ENCODE results near the gene SERTAD4. TPM values are rescaled to one million over a fixed set of nuclear protein-coding genes. Genes with fewer than 3 reads are reported as not detected.
A peak's percentile ranks its signal among the peaks of the same experiment; 100 is the strongest.
"Not testable (repeated sequence)": the region's sequence is repeated elsewhere in the genome, so short reads cannot be mapped to it uniquely, and the experiment has no call there.

The SERTAD4 gene
- 0.20 and 0.30 TPM in 2 replicates for total RNA-seq (2014; rRNA removed; shearing (Covaris generic))

GRCh38 chr1:210232511-210233215, at the start of gene SERTAD4:
SERTAD4 (plus strand) TSS chr1:210232796; CDS start chr1:210237961, 5,165 bp downstream.
- peak; percentile 26 to 46 for DNase-seq
- Histone ChIP-seq H3K4me3 (peak within 1 kb of the TSS; percentile 50), H3K27ac (no peak within 1 kb of the TSS), H3K27me3 (peaks cover 48% of the 10 kb centered on the region), H3K36me3 (no peaks in the 10 kb centered on the region), H3K9me3 (replicated peaks) (0 out of 2 replicates have a peak, but pooled peaks cover 6% of the 10 kb centered on the region), H3K4me1 (peaks cover 2% of the 10 kb centered on the region; the same call in 1 of the 2 replicates)

- Histone ChIP-seq H3K27ac (no peak overlapping the region), H3K9me3 (replicated peaks) (0 out of 2 replicates have a peak, but pooled peaks cover 8% of the 10 kb centered on the region), H3K27me3 (peaks cover 12% of the 10 kb centered on the region), H3K4me1 (peaks cover 6% of the 10 kb centered on the region; the same call in 1 of the 2 replicates), H3K36me3 (no peaks in the 10 kb centered on the region), H3K4me3 (no peak overlapping the region)
- no peak for DNase-seq
Measured at GRCh38 chr1:210185063-210185462, 47.5 kb upstream of the SERTAD4 start.

- peak; percentile 26 to 36 for DNase-seq
- H3K36me3 ChIP-seq; H3K9me3 ChIP-seq (replicated peaks); H3K4me1 ChIP-seq; H3K4me3 ChIP-seq; H3K27ac ChIP-seq: not testable (repeated sequence)
- peaks cover 12% of the 10 kb centered on the region for H3K27me3 ChIP-seq
Measured at GRCh38 chr1:210187849-210188606, 44.6 kb upstream of the SERTAD4 start.

GRCh38 chr1:210189426-210189825, 43.2 kb upstream of the SERTAD4 start:
- no peak for DNase-seq
- Histone ChIP-seq H3K27me3 (peaks cover 4% of the 10 kb centered on the region), H3K27ac (no peak overlapping the region), H3K4me1 (peaks cover 6% of the 10 kb centered on the region; the same call in 1 of the 2 replicates), H3K9me3 (replicated peaks) (0 out of 2 replicates have a peak, but pooled peaks cover 8% of the 10 kb centered on the region), H3K36me3 (no peaks in the 10 kb centered on the region), H3K4me3 (no peak overlapping the region)

GRCh38 chr1:210195635-210196160, 36.9 kb upstream of the SERTAD4 start:
- no peaks in the 10 kb centered on the region for H3K4me1 ChIP-seq
- H3K36me3 ChIP-seq, result no peaks in the 10 kb centered on the region
- DNase-seq, result no peak
- H3K27ac ChIP-seq, result no peak overlapping the region
- no peaks in the 10 kb centered on the region for H3K27me3 ChIP-seq
- peaks cover 15% of the 10 kb centered on the region for H3K9me3 ChIP-seq (replicated peaks)
- no peak overlapping the region for H3K4me3 ChIP-seq

- not testable (repeated sequence) for H3K27me3 ChIP-seq, H3K4me3 ChIP-seq, H3K4me1 ChIP-seq, H3K36me3 ChIP-seq, H3K27ac ChIP-seq, DNase-seq
- peaks cover 15% of the 10 kb centered on the region for H3K9me3 ChIP-seq (replicated peaks)
Measured at GRCh38 chr1:210196266-210196665, 36.3 kb upstream of the SERTAD4 start.

- Histone ChIP-seq H3K9me3 (replicated peaks) (peaks cover 15% of the 10 kb centered on the region), H3K36me3 (no peaks in the 10 kb centered on the region), H3K4me3 (no peak overlapping the region), H3K4me1 (no peaks in the 10 kb centered on the region), H3K27ac (no peak overlapping the region), H3K27me3 (no peaks in the 10 kb centered on the region)
- no peak for DNase-seq
Measured at GRCh38 chr1:210198840-210199239, 33.8 kb upstream of the SERTAD4 start.

GRCh38 chr1:210200124-210200736, 32.4 kb upstream of the SERTAD4 start:
- Histone ChIP-seq H3K27ac (no peak overlapping the region), H3K4me1 (no peaks in the 10 kb centered on the region), H3K4me3 (no peak overlapping the region), H3K9me3 (replicated peaks) (peaks cover 15% of the 10 kb centered on the region), H3K27me3 (no peaks in the 10 kb centered on the region), H3K36me3 (no peaks in the 10 kb centered on the region)
- DNase-seq, result no peak

GRCh38 chr1:210201681-210202080, 30.9 kb upstream of the SERTAD4 start:
- Histone ChIP-seq H3K36me3 (no peaks in the 10 kb centered on the region), H3K4me1 (no peaks in the 10 kb centered on the region), H3K27me3 (no peaks in the 10 kb centered on the region), H3K9me3 (replicated peaks) (peaks cover 5% of the 10 kb centered on the region; the same call in 1 of the 2 replicates), H3K4me3 (no peak overlapping the region), H3K27ac (no peak overlapping the region)
- no peak for DNase-seq

- H3K27ac ChIP-seq, result no peak overlapping the region
- no peaks in the 10 kb centered on the region for H3K9me3 ChIP-seq (replicated peaks)
- no peaks in the 10 kb centered on the region for H3K36me3 ChIP-seq
- no peaks in the 10 kb centered on the region for H3K4me1 ChIP-seq
- H3K4me3 ChIP-seq, result no peak overlapping the region
- H3K27me3 ChIP-seq, result peaks cover 3% of the 10 kb centered on the region; the same call in 1 of the 2 replicates
- no peak for DNase-seq
Measured at GRCh38 chr1:210207597-210208450, 24.8 kb upstream of the SERTAD4 start.

GRCh38 chr1:210213335-210213734, 19.3 kb upstream of the SERTAD4 start:
- Histone ChIP-seq H3K27me3 (no peaks in the 10 kb centered on the region), H3K4me3 (no peak overlapping the region), H3K4me1 (no peaks in the 10 kb centered on the region), H3K27ac (no peak overlapping the region), H3K9me3 (replicated peaks) (no peaks in the 10 kb centered on the region), H3K36me3 (no peaks in the 10 kb centered on the region)
- no peak for DNase-seq

GRCh38 chr1:210214573-210215409, 17.8 kb upstream of the SERTAD4 start:
- no peak overlapping the region for H3K27ac ChIP-seq
- no peak overlapping the region for H3K4me3 ChIP-seq
- no peaks in the 10 kb centered on the region for H3K36me3 ChIP-seq
- no peaks in the 10 kb centered on the region for H3K27me3 ChIP-seq
- H3K9me3 ChIP-seq (replicated peaks), result no peaks in the 10 kb centered on the region
- H3K4me1 ChIP-seq, result no peaks in the 10 kb centered on the region
- no peak for DNase-seq

- Histone ChIP-seq H3K9me3 (replicated peaks) (no peaks in the 10 kb centered on the region), H3K4me3 (no peak overlapping the region), H3K27me3 (no peaks in the 10 kb centered on the region), H3K4me1 (no peaks in the 10 kb centered on the region), H3K36me3 (no peaks in the 10 kb centered on the region), H3K27ac (no peak overlapping the region)
- DNase-seq, result no peak
Measured at GRCh38 chr1:210217482-210217881, 15.1 kb upstream of the SERTAD4 start.

All from SJCRH30 (cell line).